ENCODE measurements around the gene TNRC6B.
"Not testable (repeated sequence)": the region's sequence is repeated elsewhere in the genome, so short reads cannot be mapped to it uniquely, and the experiment has no call there.

The TNRC6B gene

DNA sequence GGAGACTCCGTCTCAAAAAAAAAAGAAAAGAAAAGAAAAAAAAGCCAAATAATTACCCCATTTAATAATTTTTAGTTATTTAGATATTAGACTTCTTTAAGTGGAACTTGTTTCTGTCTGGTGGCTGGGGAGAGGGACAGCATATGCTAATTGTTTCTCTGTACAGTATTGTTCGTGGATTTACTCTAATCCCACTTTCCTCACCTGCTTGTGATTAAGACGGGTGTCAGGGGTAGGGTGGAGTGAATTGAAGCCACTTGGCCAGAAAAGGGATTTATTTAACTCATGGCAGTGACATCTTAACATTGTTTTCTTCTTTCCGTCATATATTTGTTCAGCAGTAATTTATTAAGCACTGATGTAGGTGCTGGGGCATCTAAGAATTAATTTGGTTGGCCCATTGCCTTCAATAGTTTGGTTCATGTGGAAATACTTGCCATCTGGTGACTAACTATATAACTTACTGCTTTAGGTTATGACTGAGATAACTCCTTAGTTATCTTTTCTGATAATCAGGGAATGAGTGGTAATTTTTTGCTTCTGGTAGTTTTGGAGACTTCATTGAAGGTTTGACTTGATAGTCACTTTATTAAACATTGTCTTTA lies 4.6 kb downstream of the TNRC6B start:
- no peak for DNase-seq (ENCODE audit: low spot score)

- DNase-seq (ENCODE audit: low spot score) = no peak
Observed at GRCh38 chr22:40183029-40183581, 5.4 kb downstream of the TNRC6B start.

- DNase-seq (ENCODE audit: low spot score) = not testable (repeated sequence)
Observed at GRCh38 chr22:40183603-40184002, 5.9 kb downstream of the TNRC6B start.

DNA sequence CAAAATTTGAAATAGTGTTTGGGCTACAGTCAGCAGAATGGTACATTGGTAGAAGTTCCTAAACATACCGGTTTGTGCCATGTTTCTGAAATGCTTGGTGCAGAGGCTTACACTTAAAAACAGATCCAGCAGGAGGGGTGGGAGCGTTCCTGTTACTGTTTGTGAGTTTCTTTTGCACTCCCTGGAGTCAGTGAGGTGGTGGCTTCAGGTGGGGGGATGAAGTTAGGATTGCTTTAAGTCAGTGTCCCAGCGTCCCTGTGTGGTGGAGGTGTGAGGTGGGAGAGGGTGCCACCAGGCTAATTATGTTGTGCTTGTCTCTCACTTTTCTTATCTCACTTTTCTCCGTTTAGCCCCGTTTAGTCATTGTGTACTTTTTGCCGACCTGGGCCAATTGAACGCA lies 9.7 kb downstream of the TNRC6B start:
- DNase-seq (ENCODE audit: low spot score) = no peak

- DNase-seq (ENCODE audit: low spot score) = peak; percentile 74
Observed at GRCh38 chr22:40189997-40190396, 12.3 kb downstream of the TNRC6B start.

GRCh38 chr22:40190501-40190900 lies 12.8 kb downstream of the TNRC6B start:
- DNase-seq (ENCODE audit: low spot score) = peak; percentile 94

GRCh38 chr22:40193429-40194421 lies 16.0 kb downstream of the TNRC6B start:
- DNase-seq (ENCODE audit: low spot score) = peak; percentile 63

- no peak for DNase-seq (ENCODE audit: low spot score)
Observed at GRCh38 chr22:40194656-40195055, 16.9 kb downstream of the TNRC6B start.

DNA sequence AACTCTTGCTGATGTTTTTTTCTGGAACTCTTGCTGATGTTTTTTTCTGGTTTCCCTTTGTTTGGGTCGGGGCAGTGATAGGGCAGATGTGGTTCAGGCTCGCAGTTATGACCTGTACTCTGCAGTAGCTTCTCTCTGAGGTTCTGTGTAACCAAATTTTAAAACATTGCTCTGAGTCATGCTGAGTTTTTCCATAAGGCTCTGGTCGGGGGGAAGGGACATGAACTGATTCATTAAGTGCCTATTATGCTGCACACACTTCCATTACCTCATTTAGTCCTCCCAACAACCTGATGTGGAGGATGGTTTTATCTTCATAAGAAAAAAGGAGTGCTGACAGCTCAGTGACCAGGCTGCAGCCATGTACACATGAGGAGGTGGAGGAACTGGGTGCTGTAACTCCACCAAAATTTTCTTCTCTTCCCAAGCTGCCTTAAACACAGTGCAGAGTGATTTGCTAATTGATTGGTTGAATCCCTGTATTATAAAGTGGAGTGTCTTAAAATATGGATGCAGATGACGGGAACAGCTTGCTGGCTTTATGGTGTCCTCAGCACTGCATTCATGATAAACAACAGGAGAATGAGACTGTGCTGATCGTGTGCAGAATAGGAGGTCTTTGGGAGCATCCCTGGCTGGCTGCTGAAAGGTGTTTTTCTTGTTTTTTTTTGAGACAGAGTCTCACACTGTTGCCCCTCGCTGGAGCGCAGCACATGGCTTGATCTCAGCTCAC lies 19.1 kb downstream of the TNRC6B start:
- DNase-seq (ENCODE audit: low spot score) = no peak

GRCh38 chr22:40197421-40197820 lies 19.7 kb downstream of the TNRC6B start:
- DNase-seq (ENCODE audit: low spot score) = not testable (repeated sequence)

DNA sequence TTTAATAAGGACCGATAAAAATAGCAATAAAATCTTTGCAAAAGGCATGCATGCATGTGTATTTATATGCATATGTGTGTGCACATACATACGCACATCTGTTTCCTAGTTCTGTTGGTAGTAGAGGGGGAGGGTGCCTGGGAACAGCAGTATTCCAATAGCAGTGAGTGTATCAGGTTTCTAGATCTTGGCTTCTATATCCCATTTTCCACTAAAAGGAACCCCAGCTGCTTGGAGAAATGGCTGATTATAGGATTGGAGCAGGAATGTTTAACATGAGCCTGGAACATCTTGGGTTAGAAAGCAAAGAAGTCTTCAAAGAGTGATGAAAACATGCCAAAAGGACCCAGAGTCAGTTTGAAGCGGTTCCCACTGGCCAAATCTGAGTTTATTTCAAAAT lies 21.0 kb downstream of the TNRC6B start:
- DNase-seq (ENCODE audit: low spot score) = no peak

DNA sequence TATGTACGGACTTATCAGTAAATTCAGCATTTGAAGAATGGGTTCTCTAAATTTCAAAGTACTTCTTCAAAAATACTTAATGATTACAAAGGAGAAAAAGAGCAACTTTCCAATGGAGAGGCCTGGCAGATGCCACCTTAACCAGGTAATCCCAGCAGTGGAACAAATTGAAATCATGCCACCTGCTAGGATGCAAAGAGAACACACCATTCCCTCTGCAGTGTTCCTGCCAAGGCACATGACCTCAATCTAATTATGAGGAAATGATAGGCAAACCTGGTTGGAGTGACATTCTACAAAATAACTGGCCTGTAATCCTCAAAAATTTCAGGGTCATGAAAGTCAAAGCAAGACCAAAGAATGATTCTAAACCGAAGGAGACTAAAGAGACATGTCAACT lies 21.5 kb downstream of the TNRC6B start:
- DNase-seq (ENCODE audit: low spot score) = no peak

DNA sequence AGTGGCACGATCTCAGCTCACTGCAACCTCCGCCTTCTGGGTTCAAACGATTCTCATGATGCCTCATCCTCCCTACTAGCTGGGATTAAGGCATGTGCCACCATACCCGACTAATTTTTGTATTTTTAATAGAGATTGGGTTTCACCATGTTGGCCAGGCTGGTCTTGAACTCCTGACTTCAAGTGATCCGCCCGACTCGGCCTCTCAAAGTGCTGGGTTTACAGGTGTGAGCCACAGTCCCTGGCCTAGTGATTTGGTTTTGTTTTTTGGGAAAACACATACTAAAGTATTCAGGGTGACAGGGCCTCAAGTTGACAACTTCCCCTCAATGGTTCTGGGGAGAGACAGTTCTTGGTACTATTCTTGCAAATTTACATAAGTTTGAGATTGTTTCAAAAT lies 22.1 kb downstream of the TNRC6B start:
- DNase-seq (ENCODE audit: low spot score) = no peak

DNA sequence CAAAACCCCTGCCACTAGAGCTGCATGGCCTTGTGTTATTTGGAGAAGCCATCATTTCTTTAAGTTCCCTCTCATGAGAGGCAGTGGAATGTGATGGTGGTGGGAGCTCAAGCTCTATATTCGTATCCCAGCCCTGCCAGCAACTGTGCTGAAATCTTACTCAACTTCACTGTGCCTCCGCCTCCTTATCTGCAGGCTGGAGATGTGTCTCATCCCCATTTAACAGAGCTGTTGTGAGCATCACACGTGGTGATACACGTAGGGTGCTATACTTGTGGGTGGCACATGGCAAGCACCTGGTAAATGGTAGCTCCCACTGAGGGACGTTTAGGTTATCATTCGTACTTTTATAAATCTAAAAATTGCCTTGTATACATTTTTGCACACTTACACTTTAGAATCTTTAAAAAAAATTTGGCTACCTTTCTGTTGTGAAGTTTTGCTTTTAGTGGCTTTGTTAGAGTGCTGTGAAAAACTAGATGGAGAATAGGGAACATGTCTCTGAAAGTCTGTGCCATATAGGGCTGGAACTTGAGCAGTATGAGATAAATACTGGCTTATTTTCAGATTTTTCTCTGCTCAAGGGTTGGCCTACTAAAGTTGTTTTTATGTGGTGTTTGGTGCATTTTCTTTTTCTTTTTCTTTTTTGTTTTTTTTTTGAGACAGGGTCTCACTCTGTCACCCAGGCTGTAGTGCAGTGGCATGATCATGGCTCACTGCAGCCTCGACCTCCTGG lies 23.2 kb downstream of the TNRC6B start:
- no peak for DNase-seq (ENCODE audit: low spot score)

DNA sequence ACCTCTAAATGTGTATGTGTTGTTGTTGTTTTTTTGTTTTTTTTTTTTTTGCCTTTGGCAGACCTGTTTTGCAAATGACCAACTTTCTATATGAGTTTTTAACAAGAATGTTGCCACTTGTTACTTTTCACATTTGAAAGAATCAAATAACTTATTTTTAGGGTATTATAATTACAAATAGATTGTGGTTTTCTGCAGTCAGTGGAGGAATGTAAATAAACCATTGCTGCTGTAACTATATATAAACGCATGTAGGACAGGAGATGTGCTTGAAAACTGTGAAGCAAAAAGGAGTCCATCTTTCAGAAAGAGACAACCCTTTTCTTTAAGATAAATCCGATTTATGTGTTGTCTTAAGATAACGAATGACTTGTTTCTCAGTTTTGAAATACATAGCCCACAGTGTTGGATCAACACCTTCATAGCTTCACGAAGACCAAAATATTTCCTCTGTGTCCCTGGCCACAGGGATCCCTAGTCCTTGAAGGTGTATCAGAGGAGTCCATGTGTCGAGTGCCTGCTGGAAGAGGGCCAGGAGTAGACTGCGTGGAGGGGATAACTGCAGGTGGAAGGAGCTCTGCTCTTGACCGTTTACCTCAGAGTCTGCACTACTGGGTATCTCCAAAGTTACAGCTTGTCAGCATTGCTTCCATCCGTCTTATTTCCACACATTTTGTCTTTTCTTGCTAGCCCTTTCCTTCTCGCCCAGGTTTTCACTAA lies 24.7 kb downstream of the TNRC6B start:
- DNase-seq (ENCODE audit: low spot score) = peak; percentile 68

GRCh38 chr22:40203572-40203971 lies 25.8 kb downstream of the TNRC6B start:
- DNase-seq (ENCODE audit: low spot score) = no peak

DNA sequence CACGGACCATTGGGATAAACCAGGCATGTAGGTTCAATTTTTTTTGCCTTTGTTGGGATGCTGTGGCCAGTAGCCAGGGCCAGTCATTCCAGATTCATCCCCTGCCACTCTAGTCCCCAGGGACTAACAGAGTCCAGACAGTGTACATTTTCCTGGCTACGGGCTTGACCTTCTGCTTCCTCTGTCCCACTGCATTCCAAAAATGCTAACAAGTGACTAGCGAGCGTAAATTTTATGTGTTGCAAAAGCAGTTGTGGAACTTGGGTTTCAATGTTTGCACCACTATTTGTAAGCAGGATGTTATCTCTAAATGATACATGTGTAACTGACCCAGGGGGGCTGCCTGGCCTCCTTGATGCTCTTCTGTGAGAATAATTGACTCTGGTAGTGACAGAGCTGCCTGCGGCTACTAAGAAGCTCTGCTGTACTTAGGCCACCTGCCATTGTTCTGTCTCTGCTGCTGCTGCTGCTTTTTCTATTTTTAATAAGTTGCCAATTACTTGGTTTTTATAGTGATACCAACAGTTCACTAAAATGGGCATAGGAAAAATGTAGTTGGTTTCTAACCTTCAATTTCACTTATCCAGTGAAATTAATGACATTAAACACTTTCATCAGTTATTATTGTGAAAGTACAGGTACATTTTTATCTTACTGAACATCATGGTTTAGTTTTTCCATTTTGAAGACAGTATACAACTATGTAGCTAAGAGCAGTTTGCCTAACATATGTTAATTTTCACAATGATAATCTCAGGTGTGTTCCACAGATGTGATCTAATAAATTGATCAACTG lies 26.8 kb downstream of the TNRC6B start:
- DNase-seq (ENCODE audit: low spot score) = no peak

DNA sequence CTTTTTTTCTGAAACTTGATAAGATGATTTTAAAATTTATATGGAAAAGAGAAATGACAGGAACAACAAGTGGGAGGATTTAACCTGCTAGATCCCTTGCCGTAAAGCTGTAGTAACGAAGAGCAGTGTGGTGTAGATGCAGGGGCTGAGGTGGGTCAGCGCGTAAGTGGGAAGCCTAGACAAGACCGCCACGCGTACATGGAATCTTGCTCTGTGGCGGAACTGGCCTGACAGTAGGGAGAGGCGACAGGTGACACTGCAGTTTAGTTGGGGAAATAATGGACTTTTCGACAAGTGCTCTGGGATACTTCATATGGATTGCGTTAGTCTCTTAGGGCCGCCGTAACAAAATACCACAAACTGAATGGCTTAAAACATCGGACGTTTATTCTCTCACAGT lies 28.8 kb downstream of the TNRC6B start:
- no peak for DNase-seq (ENCODE audit: low spot score)

DNA sequence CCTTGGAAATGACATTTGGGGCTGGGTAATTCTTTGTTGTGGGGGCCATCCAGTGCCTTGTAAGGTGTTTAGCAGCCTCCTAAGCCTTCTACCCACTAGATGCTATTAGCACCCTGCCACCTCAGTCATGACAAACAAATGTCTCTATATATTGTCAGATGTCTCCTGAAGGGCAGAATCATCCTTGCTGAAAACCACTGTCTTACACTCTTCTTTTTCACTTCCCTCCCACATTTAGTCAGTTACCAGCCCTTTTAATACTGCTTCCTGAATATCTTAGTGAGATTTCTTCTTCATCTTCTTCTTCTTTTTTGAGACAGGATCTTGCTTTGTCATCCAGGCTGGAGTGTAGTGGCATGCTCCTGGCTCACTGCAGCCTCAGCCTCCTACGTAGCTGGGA lies 33.1 kb downstream of the TNRC6B start:
- DNase-seq (ENCODE audit: low spot score) = no peak

- DNase-seq (ENCODE audit: low spot score) = no peak
Observed at GRCh38 chr22:40211476-40212054, 33.8 kb downstream of the TNRC6B start.

Data from hematopoietic multipotent progenitor cell treated with erythropoietin and hydrocortisone succinate and interleukin-3 and kit ligand, for 15 days (in vitro differentiated cells).